HG03159 (cell line): ENCODE data around the gene AGPAT3.
"Not testable (repeated sequence)": the region's sequence is repeated elsewhere in the genome, so short reads cannot be mapped to it uniquely, and the experiment has no call there.

Experiments used
- ATAC-seq: cut with Tn5 transposase; IDR thresholded peaks from one replicate; pipeline ENCODE4 v1.9.1; 2021; ENCODE audit warnings: mild to moderate bottlenecking, moderate library complexity; ENCODE audit not compliant: unreplicated experiment

AGPAT3 gene

GRCh38 chr21:43881935-43882334 lies 16.9 kb downstream of the AGPAT3 start:
- no peak for ATAC-seq

GRCh38 chr21:43882952-43883545 lies 18.0 kb downstream of the AGPAT3 start:
- no peak for ATAC-seq

GRCh38 chr21:43884012-43884860 lies 19.2 kb downstream of the AGPAT3 start:
- no peak for ATAC-seq

- ATAC-seq = no peak
Observed at GRCh38 chr21:43884861-43885417, 19.9 kb downstream of the AGPAT3 start.

- no peak for ATAC-seq
Observed at GRCh38 chr21:43885721-43886120, 20.7 kb downstream of the AGPAT3 start.

GRCh38 chr21:43886565-43886964 lies 21.5 kb downstream of the AGPAT3 start:
- no peak for ATAC-seq

GRCh38 chr21:43889069-43889468 lies 24.0 kb downstream of the AGPAT3 start:
- no peak for ATAC-seq

- no peak for ATAC-seq
Observed at GRCh38 chr21:43890042-43890441, 25.0 kb downstream of the AGPAT3 start.

- ATAC-seq = no peak
Observed at GRCh38 chr21:43892334-43892733, 27.3 kb downstream of the AGPAT3 start.

GRCh38 chr21:43892984-43893535 lies 28.0 kb downstream of the AGPAT3 start:
- no peak for ATAC-seq

- ATAC-seq = no peak
Observed at GRCh38 chr21:43893536-43894205, 28.6 kb downstream of the AGPAT3 start.

GRCh38 chr21:43894206-43894577 lies 29.2 kb downstream of the AGPAT3 start:
- no peak for ATAC-seq

GRCh38 chr21:43895196-43895595 lies 30.2 kb downstream of the AGPAT3 start:
- no peak for ATAC-seq

GRCh38 chr21:43896696-43897299 lies 31.8 kb downstream of the AGPAT3 start:
- ATAC-seq = not testable (repeated sequence)

GRCh38 chr21:43899307-43900077 lies 34.5 kb downstream of the AGPAT3 start:
- no peak for ATAC-seq

- ATAC-seq = no peak
Observed at GRCh38 chr21:43900078-43900385, 35.0 kb downstream of the AGPAT3 start.

GRCh38 chr21:43900690-43901089 lies 35.7 kb downstream of the AGPAT3 start:
- ATAC-seq = no peak

GRCh38 chr21:43902441-43902840 lies 37.4 kb downstream of the AGPAT3 start:
- no peak for ATAC-seq

- ATAC-seq = no peak
Observed at GRCh38 chr21:43903451-43904091, 38.5 kb downstream of the AGPAT3 start.

GRCh38 chr21:43904331-43904781 lies 39.3 kb downstream of the AGPAT3 start:
- ATAC-seq = no peak
